LHCN-M2 (cell line): ENCODE data around the gene ANO2. TPM values are rescaled to one million over a fixed set of nuclear protein-coding genes. Genes with fewer than 3 reads are reported as not detected.

Experiments
- DNase-seq: peaks from one replicate; pipeline ENCODE4 v3.0.0-alpha.2; 2012; ENCODE audit warnings: low read depth
- total RNA-seq: library from RNA; depleted of rRNA; stranded (reverse); fragments of >200 nt; gene quantifications from 2 replicates; pipeline ENCODE4 v1.2.3, GENCODE V29; 2014

The ANO2 gene
- total RNA-seq, 1 experiment from 2014 or later: under 0.01 TPM

DNA sequence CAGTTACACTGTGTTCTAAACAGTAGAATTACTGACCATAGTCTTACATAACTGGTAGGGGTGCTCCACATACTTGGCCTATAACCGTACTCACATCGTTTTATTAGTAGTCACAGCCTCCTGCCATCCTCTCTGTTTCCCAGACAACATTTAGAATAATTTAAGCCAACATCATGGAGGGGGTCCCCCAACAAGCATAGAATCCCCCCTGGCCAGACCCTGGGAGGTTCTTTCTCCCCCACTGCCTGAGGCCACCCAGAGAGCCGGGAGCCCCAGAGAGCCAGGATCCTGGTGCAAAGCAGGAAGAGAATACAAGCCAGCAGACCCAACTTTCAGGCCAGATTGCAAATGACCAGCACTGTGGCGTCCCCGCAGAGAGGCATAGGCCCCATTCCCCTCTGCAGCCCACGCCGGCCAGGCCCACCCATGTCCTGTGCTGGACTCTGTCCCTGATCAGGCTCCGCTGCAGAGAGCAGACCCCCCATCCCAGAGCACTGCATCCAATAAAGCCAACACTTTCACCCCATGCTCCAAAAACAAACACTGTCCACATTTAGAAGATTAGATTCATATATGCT is 317.9 kb downstream of the ANO2 start:
- DNase-seq: no peak

DNA sequence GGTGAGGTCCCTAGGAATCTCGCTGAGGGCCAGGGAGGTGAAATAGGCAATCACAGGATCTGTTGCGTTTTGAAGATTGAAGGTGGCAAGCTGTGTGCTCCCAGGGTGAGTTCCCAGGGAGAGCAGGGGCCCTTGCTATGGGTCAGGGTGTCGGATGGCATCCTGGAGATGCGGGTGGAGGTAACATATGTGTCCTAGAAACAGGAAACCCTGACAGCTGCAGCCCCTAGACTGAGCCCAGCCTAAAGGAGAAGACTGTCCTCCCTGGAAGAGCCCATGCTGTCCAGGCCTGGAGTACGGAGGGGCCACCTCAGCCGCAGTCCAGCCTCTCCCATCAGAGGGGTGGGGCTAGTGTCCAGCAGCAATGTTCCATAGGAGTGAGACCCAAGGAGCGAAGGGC is 318.9 kb downstream of the ANO2 start:
- no peak for DNase-seq

DNA sequence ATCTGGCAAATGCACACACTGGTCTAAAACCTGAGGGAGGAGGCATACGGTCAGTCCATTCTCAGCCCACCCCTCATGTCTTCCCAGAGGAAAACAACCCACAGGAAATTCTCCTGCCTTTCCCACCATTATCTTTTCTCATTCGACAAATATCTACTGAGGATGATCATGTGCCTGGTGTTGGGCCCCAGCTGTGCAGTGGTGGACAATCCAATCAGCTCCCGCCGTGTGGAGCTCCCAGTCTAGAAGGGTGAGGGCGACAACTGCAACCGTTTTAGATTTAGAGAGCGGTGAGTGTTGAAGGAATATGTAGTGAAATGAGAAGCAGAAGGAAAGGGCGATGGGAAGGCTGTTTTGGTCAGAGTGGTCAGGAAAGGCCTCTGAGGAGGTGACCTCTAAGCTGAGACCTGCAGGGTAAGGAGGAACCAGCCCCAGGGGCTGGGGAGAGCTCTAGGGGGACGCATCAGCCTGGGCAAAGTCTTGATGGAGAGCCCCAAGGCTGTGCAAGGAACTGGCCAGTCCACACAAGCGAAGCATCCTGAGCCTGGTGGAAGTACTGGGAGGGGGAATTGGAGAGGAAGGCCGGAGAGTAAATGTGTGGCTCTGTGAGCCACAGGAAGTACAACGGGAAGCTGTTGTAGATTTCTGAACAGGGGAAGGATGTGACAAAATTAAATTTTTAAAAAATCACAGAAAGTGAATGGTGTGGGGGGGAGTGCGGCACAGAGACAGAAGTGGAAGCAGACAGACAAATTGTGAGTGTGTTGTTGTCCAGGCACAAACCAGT is 320.4 kb downstream of the ANO2 start:
- no peak for DNase-seq

- no peak for DNase-seq
Observed at GRCh38 chr12:5623411-5623810, 321.6 kb downstream of the ANO2 start.

GRCh38 chr12:5622280-5622679 is 322.8 kb downstream of the ANO2 start:
- DNase-seq: no peak

GRCh38 chr12:5621329-5621728 is 323.7 kb downstream of the ANO2 start:
- no peak for DNase-seq

DNA sequence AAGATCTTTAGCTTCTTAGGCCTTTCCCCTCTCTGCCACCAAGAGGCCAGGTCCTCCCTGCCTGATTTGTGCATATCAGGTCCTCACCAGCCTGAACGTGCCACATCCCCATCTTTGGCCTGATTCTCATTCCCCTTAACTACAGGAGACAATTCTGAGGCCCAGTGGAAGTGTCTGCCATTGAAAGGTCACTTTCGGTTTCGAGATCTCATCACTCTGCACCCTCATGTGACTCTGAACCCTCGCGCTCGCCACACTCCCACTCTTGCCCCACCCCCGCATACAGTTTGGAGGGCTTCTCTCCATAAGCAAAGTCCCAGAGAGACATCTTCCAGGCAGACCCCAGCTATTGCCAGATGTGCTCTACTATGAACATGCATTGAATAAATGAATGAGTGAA is 324.2 kb downstream of the ANO2 start:
- no peak for DNase-seq

DNA sequence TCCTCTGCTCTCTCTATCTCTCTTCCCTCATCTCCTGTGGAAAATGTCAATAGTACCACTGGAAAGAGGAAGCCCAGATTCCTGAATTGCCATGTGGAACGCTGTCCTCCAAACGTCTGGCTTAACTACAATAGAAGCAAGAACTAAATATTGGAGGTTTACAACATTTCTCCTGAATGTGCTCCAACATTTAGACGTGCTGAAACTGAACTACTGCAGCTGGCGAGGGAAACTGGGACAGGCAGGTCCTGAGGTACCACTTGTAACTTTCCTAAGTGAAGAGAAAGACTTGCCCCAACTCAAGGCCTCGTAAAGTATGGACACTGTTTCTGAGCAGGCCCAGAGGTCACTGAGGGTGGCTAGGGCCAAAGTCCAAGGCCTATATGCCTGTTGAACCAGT is 325.4 kb downstream of the ANO2 start:
- no peak for DNase-seq

DNA sequence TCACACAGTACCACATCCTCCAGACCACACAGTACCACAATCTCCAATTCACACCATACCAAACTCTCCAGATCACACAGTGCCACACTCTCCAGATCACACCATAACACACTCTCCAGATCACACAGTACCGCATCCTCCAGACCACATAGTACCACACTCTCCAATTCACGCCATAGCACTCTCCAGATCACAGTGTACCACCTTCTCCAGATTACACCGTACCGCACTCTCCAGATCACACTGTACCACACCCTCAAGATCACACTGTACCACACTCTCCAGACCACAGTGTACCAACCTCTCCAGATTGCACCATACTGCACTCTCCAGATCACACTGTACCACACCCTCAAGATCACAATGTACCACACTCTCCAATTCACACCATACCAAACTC is 328.2 kb downstream of the ANO2 start:
- no peak for DNase-seq

DNA sequence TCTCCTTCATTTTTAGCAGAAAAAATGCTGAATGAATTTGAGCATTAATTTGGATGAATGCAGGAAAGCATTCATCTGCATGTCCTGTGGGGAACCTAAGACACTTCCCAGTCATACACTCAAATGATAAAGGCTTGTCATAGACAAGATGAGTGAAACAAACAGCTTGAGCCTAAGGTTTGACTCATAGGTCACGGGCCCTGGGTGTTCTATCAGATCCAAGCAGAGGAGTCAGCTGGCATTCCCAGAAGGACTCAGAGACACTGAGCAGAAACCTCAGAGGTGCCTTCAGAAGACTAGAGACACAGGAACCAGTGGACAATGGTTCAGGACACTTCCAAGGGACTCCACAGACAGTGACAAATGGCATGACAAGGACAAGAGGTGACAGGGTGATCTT is 329.3 kb downstream of the ANO2 start:
- DNase-seq: no peak

DNA sequence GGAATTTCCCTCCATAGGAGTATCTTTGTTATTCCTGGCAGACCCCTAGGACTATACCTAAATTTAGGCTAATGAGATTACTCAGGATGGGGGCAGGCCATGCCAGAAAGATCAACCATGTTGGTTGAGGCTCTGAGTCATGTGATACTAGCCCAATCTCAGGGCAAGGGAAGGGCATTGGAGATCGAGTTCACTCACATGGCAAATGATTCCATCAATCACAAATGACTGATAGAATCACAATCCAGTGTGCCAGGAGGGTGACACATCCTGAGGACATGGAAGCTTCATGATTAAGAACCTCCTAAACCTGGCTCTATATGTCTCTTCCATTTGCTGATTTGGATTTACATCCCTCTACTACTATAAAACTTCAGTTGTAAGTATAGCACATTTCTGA is 330.8 kb downstream of the ANO2 start:
- DNase-seq: no peak

DNA sequence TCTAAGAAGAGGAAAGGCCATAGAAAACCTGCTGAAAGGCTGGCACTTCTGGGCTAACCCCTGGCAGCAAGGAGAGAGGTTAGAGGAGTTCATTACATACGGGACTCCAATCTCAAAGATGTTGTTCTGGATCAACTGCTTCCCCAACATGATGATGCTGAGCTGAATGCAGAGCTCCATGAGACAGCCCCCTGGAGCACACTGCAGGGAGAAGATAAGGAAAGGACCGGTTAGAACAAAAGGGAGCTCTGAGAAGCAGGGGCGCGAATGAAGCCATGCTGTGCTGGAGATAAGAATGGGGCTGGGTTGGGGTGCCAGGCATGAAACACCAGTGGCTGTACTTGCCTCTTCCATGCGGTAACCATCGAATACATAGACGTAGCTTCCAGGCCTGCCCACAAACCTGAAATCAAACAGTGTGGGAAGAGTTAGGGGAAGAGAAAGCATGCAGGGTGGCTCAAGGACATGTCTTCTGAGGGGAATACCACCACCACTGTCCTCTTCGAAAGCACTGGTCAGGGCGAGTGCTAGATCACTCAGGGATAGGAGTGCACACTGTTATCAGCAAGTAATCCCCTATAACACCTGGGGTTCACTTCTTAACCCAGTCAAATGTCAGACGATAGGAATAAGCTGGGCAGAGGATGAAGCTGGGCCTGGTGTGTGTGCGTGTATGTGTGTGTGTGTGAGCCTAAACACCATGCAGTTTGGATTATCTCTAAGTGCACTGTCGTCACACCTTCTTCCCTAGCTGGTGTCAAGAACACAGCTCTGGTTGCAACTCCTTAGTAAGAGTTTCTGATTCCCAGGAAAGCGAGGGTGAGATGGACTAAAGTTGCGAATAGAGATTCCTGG is 332.3 kb downstream of the ANO2 start:
- DNase-seq: no peak

DNA sequence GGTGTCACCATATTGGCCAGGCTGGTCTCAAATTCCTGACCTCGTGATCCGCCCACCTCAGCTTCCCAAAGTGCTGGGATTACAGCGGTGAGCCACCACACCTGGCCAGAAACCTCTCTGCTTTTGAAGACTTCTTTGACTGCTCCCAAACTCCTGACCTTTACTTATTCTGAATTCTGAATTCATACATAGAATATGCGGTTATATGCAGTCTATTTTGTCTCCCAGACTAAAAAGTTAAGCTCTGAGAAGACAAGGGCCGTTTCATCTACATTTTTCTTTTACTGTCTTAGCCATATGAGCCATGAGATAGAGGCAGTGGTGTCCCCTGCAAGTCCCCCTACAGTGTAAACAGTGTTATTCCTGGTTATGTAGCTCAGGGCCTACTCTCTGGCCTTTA is 333.9 kb downstream of the ANO2 start:
- DNase-seq: no peak

- DNase-seq: no peak
Observed at GRCh38 chr12:5599378-5599777, 345.7 kb downstream of the ANO2 start.

DNA sequence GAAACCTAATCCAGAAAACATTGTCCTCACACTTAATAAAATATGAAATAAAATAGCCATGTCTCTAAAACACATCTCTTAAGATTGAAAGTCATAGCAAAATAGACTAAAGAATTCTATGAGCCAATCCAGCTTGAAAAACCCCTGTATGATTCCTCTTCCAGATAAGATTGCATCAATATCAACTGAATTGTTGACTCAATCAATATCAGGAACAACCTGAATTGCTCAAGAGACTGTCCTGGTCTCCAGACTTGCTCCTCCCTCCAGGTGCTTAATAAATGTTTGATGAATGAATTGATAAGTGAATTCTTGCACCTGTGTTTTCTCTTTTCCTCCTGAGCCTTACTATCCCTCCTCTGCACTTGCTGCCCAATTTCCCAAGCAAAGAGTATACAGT is 351.1 kb downstream of the ANO2 start:
- no peak for DNase-seq

GRCh38 chr12:5593086-5593485 is 352.0 kb downstream of the ANO2 start:
- DNase-seq: no peak

GRCh38 chr12:5592310-5592709 is 352.7 kb downstream of the ANO2 start:
- DNase-seq: no peak

- no peak for DNase-seq
Observed at GRCh38 chr12:5590316-5590715, 354.7 kb downstream of the ANO2 start.

DNA sequence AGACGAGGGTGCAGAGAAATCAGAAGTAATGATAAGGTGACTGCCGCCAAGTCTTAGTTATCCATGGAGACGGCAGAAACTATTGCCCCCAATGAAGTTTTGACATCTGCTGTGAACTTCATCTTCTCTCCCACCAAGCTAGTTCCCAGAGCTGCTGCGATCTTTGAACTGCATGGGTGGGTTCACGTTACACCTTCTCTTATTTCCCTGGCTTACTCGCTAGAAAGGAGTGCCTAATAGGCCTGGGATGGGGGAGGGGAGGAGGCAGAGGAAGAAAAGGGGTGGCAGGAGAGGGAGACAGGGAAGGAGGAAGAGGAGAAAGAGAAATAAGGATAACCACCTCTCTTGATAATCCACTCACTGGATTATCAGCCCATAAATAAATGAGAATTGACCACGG is 356.0 kb downstream of the ANO2 start:
- no peak for DNase-seq

- DNase-seq: no peak
Observed at GRCh38 chr12:5588591-5588990, 356.5 kb downstream of the ANO2 start.

DNA sequence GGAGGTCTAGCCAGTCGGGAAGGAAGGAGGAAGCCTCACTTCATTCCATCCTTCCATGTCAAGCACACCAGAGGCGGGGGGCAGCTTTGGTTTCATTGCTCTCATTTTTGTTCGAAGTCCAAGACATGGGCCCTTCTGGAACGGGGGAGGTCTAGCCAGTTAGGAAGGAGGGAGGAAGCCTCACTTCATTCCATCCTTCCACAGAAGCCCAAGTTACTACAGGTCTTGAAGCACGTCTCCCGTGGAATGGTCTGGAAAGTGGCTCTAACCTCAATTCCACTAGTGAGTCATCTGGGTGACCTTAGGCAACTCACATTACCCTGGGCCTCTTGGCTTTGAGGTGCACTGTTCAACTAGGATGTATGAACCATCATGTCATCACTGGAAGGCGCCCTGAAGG is 356.9 kb downstream of the ANO2 start:
- DNase-seq: no peak

GRCh38 chr12:5587711-5588121 is 357.3 kb downstream of the ANO2 start:
- DNase-seq: no peak

DNA sequence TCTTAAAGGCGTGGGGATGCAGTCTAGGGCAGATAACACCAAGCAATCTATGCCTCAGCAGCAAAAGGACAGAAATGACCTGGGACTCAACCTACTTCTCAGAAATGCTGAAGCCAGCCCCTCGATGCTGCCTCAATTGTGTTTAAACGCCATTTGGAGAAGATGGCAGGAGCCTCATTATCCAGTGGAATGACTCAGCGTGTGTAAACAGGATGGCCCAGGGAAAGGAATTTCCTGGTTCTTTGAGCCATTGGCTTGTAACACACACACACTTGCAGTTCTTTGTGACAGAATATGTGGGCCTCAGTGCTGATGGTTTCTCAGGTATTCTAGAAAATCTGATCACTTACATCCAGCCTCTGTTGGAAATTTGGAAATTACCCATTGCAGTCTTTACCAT is 358.9 kb downstream of the ANO2 start:
- DNase-seq: peak; percentile 6
